ENCODE data around the gene UNC45A.
"Not testable (repeated sequence)": the region's sequence is repeated elsewhere in the genome, so short reads cannot be mapped to it uniquely, and the experiment has no call there.

DNA sequence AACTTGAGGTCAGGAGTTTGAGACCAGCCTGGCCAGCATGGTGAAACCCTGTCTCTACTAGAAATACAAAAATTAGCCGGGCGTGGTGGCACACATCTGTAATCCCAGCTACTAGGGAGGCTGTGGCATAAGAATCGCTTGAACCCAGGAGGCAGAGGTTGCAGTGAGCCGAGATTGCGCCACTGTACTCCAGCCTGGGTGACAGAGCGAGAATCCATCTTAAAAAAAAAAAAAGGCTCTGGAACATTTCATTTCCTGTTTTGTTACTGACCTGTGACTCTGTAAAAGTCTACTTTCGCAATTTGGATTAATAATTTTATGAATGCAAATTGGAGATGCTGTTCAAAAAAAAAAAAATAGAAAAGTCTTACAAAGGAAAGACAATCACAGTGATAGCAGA lies 7.0 kb upstream of the UNC45A start:
- TF ChIP-seq YY1 (tag by site-specific recombination; IDR thresholded peaks at IDR 0.05); ZNF274 (IDR thresholded peaks at IDR 0.05; ENCODE audit: low read length); ZNF274 (tag by site-specific recombination; IDR thresholded peaks at IDR 0.05; ENCODE audit: borderline replicate concordance); ZNF394 (tag by site-specific recombination; IDR thresholded peaks at IDR 0.05; ENCODE audit: borderline replicate concordance); ZNF776 (tag by site-specific recombination; IDR thresholded peaks at IDR 0.05; ENCODE audit: borderline replicate concordance); TRIM28 (IDR thresholded peaks at IDR 0.05; ENCODE audit: borderline replicate concordance, low read length): not testable (repeated sequence)
- TF ChIP-seq, protein P1, sequence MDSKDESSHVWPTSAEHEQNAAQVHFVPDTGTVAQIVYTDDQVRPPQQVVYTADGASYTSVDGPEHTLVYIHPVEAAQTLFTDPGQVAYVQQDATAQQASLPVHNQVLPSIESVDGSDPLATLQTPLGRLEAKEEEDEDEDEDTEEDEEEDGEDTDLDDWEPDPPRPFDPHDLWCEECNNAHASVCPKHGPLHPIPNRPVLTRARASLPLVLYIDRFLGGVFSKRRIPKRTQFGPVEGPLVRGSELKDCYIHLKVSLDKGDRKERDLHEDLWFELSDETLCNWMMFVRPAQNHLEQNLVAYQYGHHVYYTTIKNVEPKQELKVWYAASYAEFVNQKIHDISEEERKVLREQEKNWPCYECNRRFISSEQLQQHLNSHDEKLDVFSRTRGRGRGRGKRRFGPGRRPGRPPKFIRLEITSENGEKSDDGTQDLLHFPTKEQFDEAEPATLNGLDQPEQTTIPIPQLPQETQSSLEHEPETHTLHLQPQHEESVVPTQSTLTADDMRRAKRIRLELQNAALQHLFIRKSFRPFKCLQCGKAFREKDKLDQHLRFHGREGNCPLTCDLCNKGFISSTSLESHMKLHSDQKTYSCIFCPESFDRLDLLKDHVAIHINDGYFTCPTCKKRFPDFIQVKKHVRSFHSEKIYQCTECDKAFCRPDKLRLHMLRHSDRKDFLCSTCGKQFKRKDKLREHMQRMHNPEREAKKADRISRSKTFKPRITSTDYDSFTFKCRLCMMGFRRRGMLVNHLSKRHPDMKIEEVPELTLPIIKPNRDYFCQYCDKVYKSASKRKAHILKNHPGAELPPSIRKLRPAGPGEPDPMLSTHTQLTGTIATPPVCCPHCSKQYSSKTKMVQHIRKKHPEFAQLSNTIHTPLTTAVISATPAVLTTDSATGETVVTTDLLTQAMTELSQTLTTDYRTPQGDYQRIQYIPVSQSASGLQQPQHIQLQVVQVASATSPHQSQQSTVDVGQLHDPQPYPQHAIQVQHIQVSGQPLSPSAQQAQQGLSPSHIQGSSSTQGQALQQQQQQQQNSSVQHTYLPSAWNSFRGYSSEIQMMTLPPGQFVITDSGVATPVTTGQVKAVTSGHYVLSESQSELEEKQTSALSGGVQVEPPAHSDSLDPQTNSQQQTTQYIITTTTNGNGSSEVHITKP (tag by site-specific recombination; IDR thresholded peaks at IDR 0.05): not testable (repeated sequence)
- TF ChIP-seq, protein P2, sequence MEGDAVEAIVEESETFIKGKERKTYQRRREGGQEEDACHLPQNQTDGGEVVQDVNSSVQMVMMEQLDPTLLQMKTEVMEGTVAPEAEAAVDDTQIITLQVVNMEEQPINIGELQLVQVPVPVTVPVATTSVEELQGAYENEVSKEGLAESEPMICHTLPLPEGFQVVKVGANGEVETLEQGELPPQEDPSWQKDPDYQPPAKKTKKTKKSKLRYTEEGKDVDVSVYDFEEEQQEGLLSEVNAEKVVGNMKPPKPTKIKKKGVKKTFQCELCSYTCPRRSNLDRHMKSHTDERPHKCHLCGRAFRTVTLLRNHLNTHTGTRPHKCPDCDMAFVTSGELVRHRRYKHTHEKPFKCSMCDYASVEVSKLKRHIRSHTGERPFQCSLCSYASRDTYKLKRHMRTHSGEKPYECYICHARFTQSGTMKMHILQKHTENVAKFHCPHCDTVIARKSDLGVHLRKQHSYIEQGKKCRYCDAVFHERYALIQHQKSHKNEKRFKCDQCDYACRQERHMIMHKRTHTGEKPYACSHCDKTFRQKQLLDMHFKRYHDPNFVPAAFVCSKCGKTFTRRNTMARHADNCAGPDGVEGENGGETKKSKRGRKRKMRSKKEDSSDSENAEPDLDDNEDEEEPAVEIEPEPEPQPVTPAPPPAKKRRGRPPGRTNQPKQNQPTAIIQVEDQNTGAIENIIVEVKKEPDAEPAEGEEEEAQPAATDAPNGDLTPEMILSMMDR (tag by site-specific recombination; IDR thresholded peaks at IDR 0.05): not testable (repeated sequence)
- TF ChIP-seq, protein P3, sequence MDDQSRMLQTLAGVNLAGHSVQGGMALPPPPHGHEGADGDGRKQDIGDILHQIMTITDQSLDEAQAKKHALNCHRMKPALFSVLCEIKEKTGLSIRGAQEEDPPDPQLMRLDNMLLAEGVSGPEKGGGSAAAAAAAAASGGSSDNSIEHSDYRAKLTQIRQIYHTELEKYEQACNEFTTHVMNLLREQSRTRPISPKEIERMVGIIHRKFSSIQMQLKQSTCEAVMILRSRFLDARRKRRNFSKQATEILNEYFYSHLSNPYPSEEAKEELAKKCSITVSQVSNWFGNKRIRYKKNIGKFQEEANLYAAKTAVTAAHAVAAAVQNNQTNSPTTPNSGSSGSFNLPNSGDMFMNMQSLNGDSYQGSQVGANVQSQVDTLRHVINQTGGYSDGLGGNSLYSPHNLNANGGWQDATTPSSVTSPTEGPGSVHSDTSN (CRISPR knock-in tag; IDR thresholded peaks at IDR 0.05): not testable (repeated sequence)
